ENCODE measurements around the gene SPOCK1.
"Not testable (repeated sequence)": the region's sequence is repeated elsewhere in the genome, so short reads cannot be mapped to it uniquely, and the experiment has no call there.

SPOCK1 gene

DNA sequence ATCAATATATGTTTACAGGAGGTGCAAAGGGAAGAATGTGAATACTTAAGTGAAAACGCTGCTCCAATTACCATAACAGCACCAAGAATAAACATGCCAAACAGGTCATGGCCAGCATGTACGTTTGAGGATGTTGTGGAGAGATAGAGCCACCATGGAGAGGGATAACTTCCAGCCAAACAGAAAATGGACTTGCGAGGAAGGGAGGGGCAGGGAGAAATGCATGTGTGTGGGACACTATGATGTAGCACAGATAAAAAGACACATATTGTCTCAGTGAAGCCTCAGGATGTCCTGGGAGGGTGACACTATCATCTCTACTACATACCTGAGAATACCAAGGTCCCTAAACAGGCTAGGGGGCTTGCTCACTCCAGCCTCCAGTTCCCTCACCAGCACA lies 488.9 kb downstream of the SPOCK1 start:
- H3K4me1 ChIP-seq (ENCODE audit: insufficient read depth, low read length): no peaks in the 10 kb centered on the region
- no peaks in the 10 kb centered on the region for H3K9me3 ChIP-seq (ENCODE audit: control insufficient read depth, insufficient read depth, low read length)
- no peak overlapping the region for H3K9ac ChIP-seq (ENCODE audit: low read depth, low read length)
- no peaks in the 10 kb centered on the region for H3K36me3 ChIP-seq (ENCODE audit: insufficient read depth, low read length)

DNA sequence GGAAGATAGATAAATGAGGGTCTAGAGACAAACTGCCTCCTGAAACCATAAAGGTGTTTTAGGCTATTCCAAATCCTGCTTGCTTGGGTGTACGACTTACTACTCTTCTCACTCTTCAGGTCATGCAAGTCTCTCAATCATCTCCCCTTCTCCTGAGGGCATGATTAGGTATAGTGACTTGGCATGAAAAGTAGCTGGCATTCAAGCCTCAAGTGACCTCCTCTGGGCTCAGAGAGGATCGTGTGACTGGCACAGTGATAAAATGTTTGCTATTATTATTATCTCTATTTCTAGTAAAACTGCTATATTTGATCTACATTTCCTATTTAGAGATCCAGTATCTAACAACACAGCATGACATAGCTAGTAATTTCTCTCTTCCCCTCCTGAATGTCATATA lies 494.8 kb downstream of the SPOCK1 start:
- Histone ChIP-seq H3K4me1 (ENCODE audit: insufficient read depth, low read length) (no peaks in the 10 kb centered on the region), H3K9me3 (ENCODE audit: control insufficient read depth, insufficient read depth, low read length) (no peaks in the 10 kb centered on the region), H3K9ac (ENCODE audit: low read depth, low read length) (no peak overlapping the region), H3K36me3 (ENCODE audit: insufficient read depth, low read length) (no peaks in the 10 kb centered on the region)

- Histone ChIP-seq H3K36me3 (ENCODE audit: insufficient read depth, low read length) (no peaks in the 10 kb centered on the region), H3K4me1 (ENCODE audit: insufficient read depth, low read length) (no peaks in the 10 kb centered on the region), H3K9ac (ENCODE audit: low read depth, low read length) (no peak overlapping the region), H3K9me3 (ENCODE audit: control insufficient read depth, insufficient read depth, low read length) (no peaks in the 10 kb centered on the region)
Measured at GRCh38 chr5:137001026-137001569, 498.0 kb downstream of the SPOCK1 start.

DNA sequence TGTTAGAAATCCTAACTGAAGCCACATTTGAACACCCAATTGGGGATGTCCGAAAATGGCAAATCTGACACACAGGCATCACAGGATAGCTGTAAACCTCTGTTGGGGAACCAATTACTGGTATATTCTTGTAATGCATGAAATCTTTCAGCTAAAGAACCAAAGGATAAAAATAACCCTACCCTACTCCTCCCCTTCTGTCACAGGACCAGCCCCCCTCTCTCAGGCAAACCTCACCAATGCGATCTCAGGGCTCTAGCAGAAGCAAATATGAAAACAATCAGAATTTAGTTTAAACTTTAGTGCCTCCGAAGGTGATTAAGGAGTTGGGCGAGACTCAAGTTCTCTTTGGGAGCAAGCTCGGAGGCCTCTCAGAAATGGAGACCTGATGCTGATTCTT lies 499.3 kb downstream of the SPOCK1 start:
- no peaks in the 10 kb centered on the region for H3K36me3 ChIP-seq (ENCODE audit: insufficient read depth, low read length)
- H3K9me3 ChIP-seq (ENCODE audit: control insufficient read depth, insufficient read depth, low read length): no peaks in the 10 kb centered on the region
- H3K9ac ChIP-seq (ENCODE audit: low read depth, low read length): no peak overlapping the region
- H3K4me1 ChIP-seq (ENCODE audit: insufficient read depth, low read length): no peaks in the 10 kb centered on the region

DNA sequence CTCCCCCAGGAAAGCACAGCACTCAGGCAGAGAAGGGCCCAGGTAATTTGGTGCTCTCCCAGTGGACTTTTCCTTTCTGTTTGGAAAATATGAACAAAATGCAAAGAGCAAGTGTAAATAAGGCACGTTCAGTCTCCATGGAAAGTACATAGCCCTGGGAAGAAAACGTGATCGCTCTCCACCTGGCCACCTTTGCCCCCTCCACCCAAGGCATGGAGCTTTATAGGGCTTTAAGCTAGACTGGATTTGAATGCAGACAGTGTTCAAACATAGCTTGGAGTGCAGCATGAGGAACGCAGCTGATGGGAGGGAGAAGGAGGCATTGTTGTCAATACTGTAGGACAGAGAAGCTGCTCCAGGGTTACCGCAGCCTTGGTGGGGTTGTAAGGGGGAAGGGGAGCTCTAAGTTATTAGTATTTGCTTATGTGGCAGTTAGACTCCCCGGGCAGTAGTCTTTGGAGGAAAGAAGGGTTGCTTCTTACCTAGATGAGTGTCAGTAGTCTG lies 500.2 kb downstream of the SPOCK1 start:
- H3K9ac ChIP-seq (ENCODE audit: low read depth, low read length): no peak overlapping the region
- H3K9me3 ChIP-seq (ENCODE audit: control insufficient read depth, insufficient read depth, low read length): no peaks in the 10 kb centered on the region
- no peaks in the 10 kb centered on the region for H3K36me3 ChIP-seq (ENCODE audit: insufficient read depth, low read length)
- no peaks in the 10 kb centered on the region for H3K4me1 ChIP-seq (ENCODE audit: insufficient read depth, low read length)

DNA sequence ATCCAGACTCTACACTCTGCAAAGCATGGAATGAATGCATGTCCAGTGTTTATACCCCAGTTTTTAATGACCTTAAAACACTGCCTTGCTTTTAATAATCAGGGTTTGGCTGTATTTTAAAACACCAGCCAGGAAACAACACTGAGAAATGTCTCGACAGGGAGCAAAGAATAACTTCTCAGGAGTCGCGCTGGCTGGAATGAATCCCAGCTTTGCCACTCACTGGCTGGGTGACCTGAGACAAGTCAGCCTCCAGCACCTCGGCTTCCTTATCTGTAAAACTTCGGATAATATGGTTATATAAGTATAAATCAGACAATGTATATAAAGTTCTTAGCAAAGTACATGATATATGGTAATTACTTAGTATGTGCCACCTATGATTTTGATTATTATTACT lies 505.0 kb downstream of the SPOCK1 start:
- no peaks in the 10 kb centered on the region for H3K9me3 ChIP-seq (ENCODE audit: control insufficient read depth, insufficient read depth, low read length)
- H3K9ac ChIP-seq (ENCODE audit: low read depth, low read length): no peak overlapping the region
- no peaks in the 10 kb centered on the region for H3K4me1 ChIP-seq (ENCODE audit: insufficient read depth, low read length)
- no peaks in the 10 kb centered on the region for H3K36me3 ChIP-seq (ENCODE audit: insufficient read depth, low read length)

DNA sequence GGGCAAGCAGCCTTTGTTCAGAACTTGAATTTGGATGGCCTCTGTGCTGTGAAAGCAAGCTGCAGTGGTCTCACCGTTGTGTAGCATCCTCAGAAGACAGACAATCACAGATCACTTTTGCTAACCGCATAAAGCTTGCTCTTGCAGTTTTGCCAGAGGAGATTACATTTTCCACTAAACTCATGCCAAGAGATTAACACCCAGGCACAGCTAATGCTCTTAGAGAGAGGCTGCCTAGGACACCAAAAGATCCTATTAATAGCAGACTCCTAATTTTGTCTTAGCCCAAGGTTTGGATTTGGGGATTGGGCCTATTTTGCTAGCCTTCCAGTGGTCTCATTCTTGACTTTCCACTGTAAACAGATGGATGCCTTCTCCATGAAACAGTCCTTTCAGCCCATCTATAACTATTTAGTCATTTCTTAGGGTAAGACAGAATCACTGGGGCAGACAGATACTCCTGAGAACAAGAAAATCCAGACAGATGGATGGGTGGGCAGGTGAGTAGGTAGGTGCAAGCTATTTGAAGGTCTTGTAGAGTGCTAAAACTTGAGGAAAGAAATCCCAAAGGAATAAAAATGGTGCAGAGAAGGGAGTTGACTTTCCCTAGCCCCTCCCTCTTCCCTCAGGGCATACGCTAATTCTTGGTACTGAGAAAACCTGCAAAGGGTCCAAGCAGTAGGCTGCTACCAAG lies 506.2 kb downstream of the SPOCK1 start:
- Histone ChIP-seq H3K4me1 (ENCODE audit: insufficient read depth, low read length) (no peaks in the 10 kb centered on the region), H3K36me3 (ENCODE audit: insufficient read depth, low read length) (no peaks in the 10 kb centered on the region), H3K9me3 (ENCODE audit: control insufficient read depth, insufficient read depth, low read length) (no peaks in the 10 kb centered on the region), H3K9ac (ENCODE audit: low read depth, low read length) (no peak overlapping the region)

GRCh38 chr5:136985785-136986475 lies 513.2 kb downstream of the SPOCK1 start:
- no peaks in the 10 kb centered on the region for H3K36me3 ChIP-seq (ENCODE audit: insufficient read depth, low read length)
- 0 out of 2 replicates have a peak, but pooled peaks cover 5% of the 10 kb centered on the region for H3K4me1 ChIP-seq (ENCODE audit: insufficient read depth, low read length)
- no peak overlapping the region for H3K9ac ChIP-seq (ENCODE audit: low read depth, low read length)
- no peaks in the 10 kb centered on the region for H3K9me3 ChIP-seq (ENCODE audit: control insufficient read depth, insufficient read depth, low read length)

DNA sequence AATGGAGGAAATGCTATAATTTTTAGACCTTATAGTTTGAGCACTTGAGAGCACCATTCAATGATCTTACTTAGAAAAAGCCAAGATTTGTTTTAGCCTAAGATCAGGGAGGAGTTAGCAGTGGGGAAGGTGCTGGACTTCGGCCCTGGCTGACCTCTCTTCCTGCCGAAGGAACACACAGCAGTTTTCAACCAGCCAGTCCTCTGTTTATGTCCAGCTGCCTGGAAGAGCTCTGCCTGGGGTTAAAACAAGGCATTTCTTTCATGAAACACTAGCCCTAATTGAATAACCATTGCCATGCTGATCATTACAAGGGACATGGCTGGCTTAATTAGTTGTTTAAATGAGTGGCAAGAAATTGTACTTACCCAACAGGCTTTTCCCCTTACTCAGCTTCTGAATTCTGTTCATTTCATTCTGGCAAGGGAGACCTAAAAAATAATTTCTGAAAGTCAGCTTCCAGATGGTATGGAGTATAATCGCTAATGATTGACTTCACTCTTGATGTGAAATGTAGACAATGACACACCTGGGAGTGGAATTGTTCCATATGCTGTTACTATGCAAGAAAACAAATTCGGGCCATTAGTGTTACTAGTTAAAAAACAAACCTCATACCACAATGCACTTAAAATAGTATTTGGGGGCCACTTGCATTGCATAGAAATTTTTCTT lies 514.2 kb downstream of the SPOCK1 start:
- H3K36me3 ChIP-seq (ENCODE audit: insufficient read depth, low read length): no peaks in the 10 kb centered on the region
- H3K9me3 ChIP-seq (ENCODE audit: control insufficient read depth, insufficient read depth, low read length): no peaks in the 10 kb centered on the region
- H3K9ac ChIP-seq (ENCODE audit: low read depth, low read length): no peak overlapping the region

GRCh38 chr5:136981936-136982335 lies 517.2 kb downstream of the SPOCK1 start:
- Histone ChIP-seq H3K36me3 (ENCODE audit: insufficient read depth, low read length) (no peaks in the 10 kb centered on the region), H3K9ac (ENCODE audit: low read depth, low read length) (no peak overlapping the region), H3K4me1 (ENCODE audit: insufficient read depth, low read length) (0 out of 2 replicates have a peak, but pooled peaks cover 5% of the 10 kb centered on the region), H3K9me3 (ENCODE audit: control insufficient read depth, insufficient read depth, low read length) (no peaks in the 10 kb centered on the region)

More for the DNA sequence above, 514.2 kb downstream of the SPOCK1 start:
- 0 out of 2 replicates have a peak, but pooled peaks cover 5% of the 10 kb centered on the region for H3K4me1 ChIP-seq (ENCODE audit: insufficient read depth, low read length)

- Histone ChIP-seq H3K9me3 (ENCODE audit: control insufficient read depth, insufficient read depth, low read length) (no peaks in the 10 kb centered on the region), H3K4me1 (ENCODE audit: insufficient read depth, low read length) (no peaks in the 10 kb centered on the region), H3K36me3 (ENCODE audit: insufficient read depth, low read length) (no peaks in the 10 kb centered on the region; the same call in 1 of the 2 replicates), H3K9ac (ENCODE audit: low read depth, low read length) (no peak overlapping the region)
Measured at GRCh38 chr5:136979131-136979530, 520.0 kb downstream of the SPOCK1 start.

- Histone ChIP-seq H3K36me3 (ENCODE audit: insufficient read depth, low read length) (no peaks in the 10 kb centered on the region), H3K4me1 (ENCODE audit: insufficient read depth, low read length) (no peaks in the 10 kb centered on the region), H3K9ac (ENCODE audit: low read depth, low read length) (no peak overlapping the region), H3K9me3 (ENCODE audit: control insufficient read depth, insufficient read depth, low read length) (no peaks in the 10 kb centered on the region)
Measured at GRCh38 chr5:136963504-136963903, 535.6 kb downstream of the SPOCK1 start.

GRCh38 chr5:136957428-136957827 lies 541.7 kb downstream of the SPOCK1 start:
- Histone ChIP-seq H3K9ac (ENCODE audit: low read depth, low read length) (no peak overlapping the region), H3K4me1 (ENCODE audit: insufficient read depth, low read length) (peaks cover 10% of the 10 kb centered on the region; the same call in 1 of the 2 replicates), H3K36me3 (ENCODE audit: insufficient read depth, low read length) (no peaks in the 10 kb centered on the region), H3K9me3 (ENCODE audit: control insufficient read depth, insufficient read depth, low read length) (no peaks in the 10 kb centered on the region)

- H3K9me3 ChIP-seq (ENCODE audit: control insufficient read depth, insufficient read depth, low read length); H3K36me3 ChIP-seq (ENCODE audit: insufficient read depth, low read length); H3K4me1 ChIP-seq (ENCODE audit: insufficient read depth, low read length): not testable (repeated sequence)
- 0 out of 2 replicates have a peak overlapping the region, but pooled peaks have one; percentile 8 for H3K9ac ChIP-seq (ENCODE audit: low read depth, low read length)
Measured at GRCh38 chr5:136954142-136954541, 545.0 kb downstream of the SPOCK1 start.
